MM.1S (cell line): Measurements from ENCODE around the gene NBEA.

Experiments
- DNase-seq: peaks from one replicate; pipeline ENCODE4 v3.0.0-alpha.2; 2015
- H2AFZ ChIP-seq: fragments of 300-600 bp; sonication (generic); 2 replicates; pipeline ENCODE4 v1.6.0; 2016; ENCODE audit warnings: antibody characterized with exemption, low read length
- H3F3A ChIP-seq: fragments of 300-600 bp; sonication (generic); 2 replicates; pipeline ENCODE4 v1.6.1; 2016; ENCODE audit warnings: mild to moderate bottlenecking, antibody characterized with exemption, low read length, moderate library complexity, mixed read lengths; ENCODE audit not compliant: insufficient read depth
- H3K27ac ChIP-seq: fragments of 300-600 bp; sonication (generic); 2 replicates; pipeline ENCODE4 v1.5.1; 2016; ENCODE audit warnings: mild to moderate bottlenecking, low read length
- H3K27me3 ChIP-seq: fragments of 300-600 bp; sonication (generic); replicated peaks from 2 replicates; pipeline ENCODE4 v1.6.0; 2016; ENCODE audit warnings: low read length; ENCODE audit not compliant: insufficient read depth
- H3K36me3 ChIP-seq: fragments of 300-600 bp; sonication (generic); replicated peaks from 2 replicates; pipeline ENCODE4 v1.6.1; 2016; ENCODE audit warnings: mild to moderate bottlenecking, low read length, mixed read lengths; ENCODE audit not compliant: insufficient read depth
- H3K4me1 ChIP-seq: fragments of 300-600 bp; sonication (generic); 2 replicates; pipeline ENCODE4 v1.6.1; 2016; ENCODE audit warnings: low read length, mixed read lengths
- H3K4me2 ChIP-seq: fragments of 300-600 bp; sonication (generic); 2 replicates; pipeline ENCODE4 v1.6.0; 2016; ENCODE audit warnings: low read depth, low read length
- H3K4me3 ChIP-seq: fragments of 300-600 bp; sonication (generic); 2 replicates; pipeline ENCODE4 v1.5.1; 2016; ENCODE audit warnings: low read length, mixed read lengths
- H3K79me2 ChIP-seq: fragments of 300-600 bp; sonication (generic); 2 replicates; pipeline ENCODE4 v1.6.1; 2016; ENCODE audit warnings: mixed run types, low read length, mixed read lengths
- H3K9ac ChIP-seq: fragments of 300-600 bp; sonication (generic); 2 replicates; pipeline ENCODE4 v1.6.1; 2016; ENCODE audit warnings: low read length, mixed read lengths
- H3K9me2 ChIP-seq: fragments of 300-600 bp; sonication (generic); replicated peaks from 2 replicates; pipeline ENCODE4 v1.6.1; 2016; ENCODE audit warnings: mild to moderate bottlenecking, low read length, mixed read lengths; ENCODE audit not compliant: insufficient read depth
- H3K9me3 ChIP-seq: fragments of 300-600 bp; sonication (generic); replicated peaks from 2 replicates; pipeline ENCODE4 v1.6.1; 2016; ENCODE audit warnings: mild to moderate bottlenecking, low read length, mixed read lengths; ENCODE audit not compliant: insufficient read depth
- H4K20me1 ChIP-seq: fragments of 300-600 bp; sonication (generic); 2 replicates; pipeline ENCODE4 v1.6.1; 2016; ENCODE audit warnings: mild to moderate bottlenecking, low read length, moderate library complexity, mixed read lengths; ENCODE audit not compliant: insufficient read depth
- EZH2 ChIP-seq: fragments of 300-600 bp; sonication (generic); optimal IDR thresholded peaks from 2 replicates; pipeline ENCODE3; 2017; ENCODE audit warnings: low read depth, mild to moderate bottlenecking, antibody characterized with exemption, low read length, mixed read lengths
- EZH2phosphoT487 ChIP-seq: fragments of 300-600 bp; sonication (generic); IDR thresholded peaks from 2 replicates; pipeline ENCODE4 v1.6.1; 2018; ENCODE audit warnings: antibody characterized with exemption, low read length
- TF ChIP-seq, protein P1 (sequence below): fragments of 300-600 bp; sonication (generic); IDR thresholded peaks from 2 replicates; pipeline ENCODE4 v1.5.1; 2016; ENCODE audit warnings: antibody characterized with exemption, low read length, mixed read lengths

NBEA gene

DNA sequence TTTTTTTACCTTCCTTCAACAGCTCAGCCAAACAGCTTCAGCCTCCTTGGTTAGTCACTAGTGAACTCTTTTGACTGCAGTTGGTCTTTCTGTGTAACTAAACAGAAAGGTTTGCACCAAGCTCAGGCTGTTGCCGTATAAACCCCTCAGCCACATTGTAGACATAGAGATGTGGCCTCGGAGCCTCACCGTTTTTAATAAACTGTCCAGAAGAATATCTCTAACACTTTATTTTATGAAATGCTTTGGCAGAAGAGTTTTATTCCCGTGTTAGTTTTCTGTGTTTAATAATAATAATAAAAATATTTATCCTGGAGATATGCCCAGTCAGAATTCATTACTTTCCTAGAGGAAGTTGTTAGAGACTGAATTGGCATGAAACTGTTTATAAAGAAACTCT, 706.1 kb downstream of the NBEA start:
- H3K9me3 ChIP-seq = no peaks in the 10 kb centered on the region
- TF ChIP-seq, protein P1, sequence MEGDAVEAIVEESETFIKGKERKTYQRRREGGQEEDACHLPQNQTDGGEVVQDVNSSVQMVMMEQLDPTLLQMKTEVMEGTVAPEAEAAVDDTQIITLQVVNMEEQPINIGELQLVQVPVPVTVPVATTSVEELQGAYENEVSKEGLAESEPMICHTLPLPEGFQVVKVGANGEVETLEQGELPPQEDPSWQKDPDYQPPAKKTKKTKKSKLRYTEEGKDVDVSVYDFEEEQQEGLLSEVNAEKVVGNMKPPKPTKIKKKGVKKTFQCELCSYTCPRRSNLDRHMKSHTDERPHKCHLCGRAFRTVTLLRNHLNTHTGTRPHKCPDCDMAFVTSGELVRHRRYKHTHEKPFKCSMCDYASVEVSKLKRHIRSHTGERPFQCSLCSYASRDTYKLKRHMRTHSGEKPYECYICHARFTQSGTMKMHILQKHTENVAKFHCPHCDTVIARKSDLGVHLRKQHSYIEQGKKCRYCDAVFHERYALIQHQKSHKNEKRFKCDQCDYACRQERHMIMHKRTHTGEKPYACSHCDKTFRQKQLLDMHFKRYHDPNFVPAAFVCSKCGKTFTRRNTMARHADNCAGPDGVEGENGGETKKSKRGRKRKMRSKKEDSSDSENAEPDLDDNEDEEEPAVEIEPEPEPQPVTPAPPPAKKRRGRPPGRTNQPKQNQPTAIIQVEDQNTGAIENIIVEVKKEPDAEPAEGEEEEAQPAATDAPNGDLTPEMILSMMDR = no peak
- TF ChIP-seq EZH2phosphoT487 (no peak), EZH2 (no peak)
- H3K9me2 ChIP-seq = no peaks in the 10 kb centered on the region
- H3F3A ChIP-seq = no peaks in the 10 kb centered on the region
- H3K4me3 ChIP-seq = no peak overlapping the region
- no peaks in the 10 kb centered on the region for H3K4me1 ChIP-seq
- no peak overlapping the region for H3K27ac ChIP-seq
- H3K36me3 ChIP-seq = no peaks in the 10 kb centered on the region
- no peak overlapping the region for H2AFZ ChIP-seq
- no peak overlapping the region for H3K9ac ChIP-seq
- H3K27me3 ChIP-seq = no peaks in the 10 kb centered on the region
- H3K4me2 ChIP-seq = no peak overlapping the region
- DNase-seq = no peak
- no peaks in the 10 kb centered on the region for H3K79me2 ChIP-seq
- H4K20me1 ChIP-seq = no peaks in the 10 kb centered on the region

DNA sequence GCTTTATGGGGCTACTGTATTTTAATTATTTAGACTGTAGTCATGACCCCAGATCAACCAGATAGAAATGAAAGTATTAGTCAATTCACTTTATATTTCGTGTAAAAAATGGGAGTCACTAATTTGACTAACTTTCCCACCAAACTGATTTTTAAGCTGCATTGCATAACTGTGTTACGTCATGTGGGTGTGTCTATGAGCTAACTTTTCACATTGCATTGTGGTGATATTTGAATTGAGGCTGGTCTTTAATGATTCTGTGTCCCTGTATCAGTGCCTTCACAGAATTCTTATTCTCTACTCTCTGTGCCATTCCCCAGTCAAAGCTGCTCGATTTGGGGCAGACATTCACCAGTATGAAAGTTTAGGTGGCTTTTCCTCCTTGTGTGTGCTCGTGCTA, 707.1 kb downstream of the NBEA start:
- Histone ChIP-seq H4K20me1 (no peaks in the 10 kb centered on the region), H3K4me1 (no peaks in the 10 kb centered on the region), H2AFZ (no peak overlapping the region), H3F3A (no peaks in the 10 kb centered on the region), H3K4me3 (no peak overlapping the region), H3K4me2 (no peak overlapping the region), H3K9me2 (no peaks in the 10 kb centered on the region), H3K79me2 (no peaks in the 10 kb centered on the region), H3K27me3 (no peaks in the 10 kb centered on the region), H3K27ac (no peak overlapping the region), H3K9ac (no peak overlapping the region), H3K9me3 (no peaks in the 10 kb centered on the region), H3K36me3 (no peaks in the 10 kb centered on the region)
- DNase-seq = no peak
- TF ChIP-seq EZH2phosphoT487 = no peak
- TF ChIP-seq EZH2 = no peak
- TF ChIP-seq, protein P1 = no peak

DNA sequence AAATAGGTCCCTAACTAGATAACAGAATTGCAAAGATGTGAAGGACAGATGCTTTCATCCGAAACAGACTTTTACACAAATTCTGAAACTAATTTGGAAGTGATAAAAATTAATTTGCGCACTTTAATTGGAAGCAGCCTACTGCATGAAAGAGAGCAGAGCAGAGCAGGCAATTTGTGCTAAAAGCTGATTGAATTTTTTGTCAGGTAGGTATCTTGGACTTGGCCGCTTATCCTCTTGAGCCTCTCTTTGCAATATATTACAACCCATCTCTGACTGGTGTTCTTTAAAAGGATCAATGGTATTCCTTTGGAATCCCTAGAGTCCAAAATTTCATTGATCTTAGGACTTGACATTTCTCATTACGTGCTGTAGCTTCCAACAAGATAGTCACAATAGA, 717.7 kb downstream of the NBEA start:
- no peak overlapping the region for H3K9ac ChIP-seq
- H3F3A ChIP-seq = no peaks in the 10 kb centered on the region
- H3K27me3 ChIP-seq = no peaks in the 10 kb centered on the region
- H3K27ac ChIP-seq = no peak overlapping the region
- no peak overlapping the region for H3K4me2 ChIP-seq
- H2AFZ ChIP-seq = no peak overlapping the region
- no peaks in the 10 kb centered on the region for H3K4me1 ChIP-seq
- no peaks in the 10 kb centered on the region for H3K36me3 ChIP-seq
- no peak for DNase-seq
- no peaks in the 10 kb centered on the region for H3K9me2 ChIP-seq
- no peaks in the 10 kb centered on the region for H3K9me3 ChIP-seq
- no peaks in the 10 kb centered on the region for H4K20me1 ChIP-seq
- H3K79me2 ChIP-seq = no peaks in the 10 kb centered on the region
- TF ChIP-seq, protein P1 = no peak
- TF ChIP-seq EZH2phosphoT487 (no peak), EZH2 (no peak)
- no peak overlapping the region for H3K4me3 ChIP-seq

DNA sequence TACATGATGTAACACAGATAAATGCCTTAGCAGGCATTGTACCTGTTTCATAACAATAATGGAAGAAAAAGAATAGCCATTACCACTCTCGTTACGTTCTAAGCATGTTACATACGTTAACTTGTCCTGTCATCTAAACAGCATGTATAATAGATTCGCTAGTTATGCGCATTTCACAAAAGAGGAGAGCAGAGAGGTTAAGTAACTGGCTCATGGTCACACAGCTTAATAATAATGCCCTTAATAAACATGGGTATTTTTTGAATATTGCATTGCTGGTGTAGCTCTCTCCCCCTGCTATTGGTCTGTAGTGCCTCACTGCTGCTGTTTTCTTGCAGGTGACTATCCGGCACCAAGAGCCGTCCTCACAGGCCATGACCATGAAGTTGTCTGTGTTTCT, 722.7 kb downstream of the NBEA start:
- no peak overlapping the region for H3K4me2 ChIP-seq
- H3K27me3 ChIP-seq = no peaks in the 10 kb centered on the region
- no peak for DNase-seq
- H3K27ac ChIP-seq = no peak overlapping the region
- no peak overlapping the region for H3K4me3 ChIP-seq
- H3K9me2 ChIP-seq = no peaks in the 10 kb centered on the region
- no peak overlapping the region for H3K9ac ChIP-seq
- H3F3A ChIP-seq = no peaks in the 10 kb centered on the region
- no peaks in the 10 kb centered on the region for H3K9me3 ChIP-seq
- H3K36me3 ChIP-seq = no peaks in the 10 kb centered on the region
- TF ChIP-seq EZH2 (no peak), EZH2phosphoT487 (no peak)
- TF ChIP-seq, protein P1 = no peak
- H3K79me2 ChIP-seq = no peaks in the 10 kb centered on the region
- H2AFZ ChIP-seq = no peak overlapping the region
- H4K20me1 ChIP-seq = no peaks in the 10 kb centered on the region
- no peaks in the 10 kb centered on the region for H3K4me1 ChIP-seq
